PFSK-1 (cell line): ENCODE measurements around the gene FAR2.

Experiments
- FOXP2 ChIP-seq: optimal IDR thresholded peaks from 2 replicates; pipeline ENCODE3; 2011; ENCODE audit warnings: borderline replicate concordance, control low read depth, inconsistent platforms; ENCODE audit not compliant: insufficient read depth; ENCODE audit errors: extremely low read length, extremely low read depth
- POLR2AphosphoS5 ChIP-seq: IDR thresholded peaks from 2 replicates; pipeline ENCODE4 v1.6.1; 2012; ENCODE audit warnings: low read depth, mild to moderate bottlenecking, control low read depth, low read length, moderate library complexity
- REST ChIP-seq, 2 experiments: IDR thresholded peaks; 2 replicates each; pipeline versions ENCODE4 v1.6.1 to v1.8.0; 2011 to 2012; ENCODE audit warnings: low read depth in 2 of 2, low read length in 2 of 2, control low read depth in 1 of 2, inconsistent platforms in 1 of 2, mild to moderate bottlenecking in 1 of 2, moderate library complexity in 1 of 2; ENCODE audit not compliant: insufficient read depth in 1 of 2
- SIN3A ChIP-seq: IDR thresholded peaks from 2 replicates; pipeline ENCODE4 v1.6.1; 2012; ENCODE audit warnings: mild to moderate bottlenecking, low read length, moderate library complexity, borderline replicate concordance; ENCODE audit not compliant: insufficient read depth
- TAF1 ChIP-seq: IDR thresholded peaks from 2 replicates; pipeline ENCODE4 v1.6.1; 2012; ENCODE audit warnings: low read length, control low read depth, borderline replicate concordance; ENCODE audit not compliant: insufficient read depth

Gene FAR2

GRCh38 chr12:29234965-29235626, 86.0 kb downstream of the FAR2 start:
- TF ChIP-seq FOXP2 = no peak
- no peak for TF ChIP-seq TAF1
- no peak for TF ChIP-seq SIN3A
- TF ChIP-seq REST (IDR thresholded peaks at IDR 0.05; ENCODE audit: insufficient read depth in 1 of 2, low read depth in 2 of 2, low read length in 2 of 2) = no peak
- TF ChIP-seq POLR2AphosphoS5 = no peak

GRCh38 chr12:29238822-29239291, 89.8 kb downstream of the FAR2 start:
- TF ChIP-seq FOXP2 = no peak
- no peak for TF ChIP-seq POLR2AphosphoS5
- no peak for TF ChIP-seq REST (IDR thresholded peaks at IDR 0.05; ENCODE audit: insufficient read depth in 1 of 2, low read depth in 2 of 2, low read length in 2 of 2)
- TF ChIP-seq SIN3A = no peak

- TF ChIP-seq SIN3A (no peak), REST (IDR thresholded peaks at IDR 0.05; ENCODE audit: insufficient read depth in 1 of 2, low read depth in 2 of 2, low read length in 2 of 2) (no peak), TAF1 (no peak), FOXP2 (no peak), POLR2AphosphoS5 (no peak)
Observed at GRCh38 chr12:29239336-29239735, 90.3 kb downstream of the FAR2 start.

GRCh38 chr12:29240441-29240840, 91.4 kb downstream of the FAR2 start:
- TF ChIP-seq POLR2AphosphoS5 (no peak), SIN3A (no peak), FOXP2 (no peak), REST (IDR thresholded peaks at IDR 0.05; ENCODE audit: insufficient read depth in 1 of 2, low read depth in 2 of 2, low read length in 2 of 2) (no peak), TAF1 (no peak)
